Ishikawa (cell line): ENCODE measurements around the gene ARHGEF25.
"Not testable (repeated sequence)": the region's sequence is repeated elsewhere in the genome, so short reads cannot be mapped to it uniquely, and the experiment has no call there.

Experiments used
- CEBPB ChIP-seq: IDR thresholded peaks from 2 replicates; pipeline ENCODE4 v1.6.1; 2012
- EGR1 ChIP-seq: IDR thresholded peaks from 2 replicates; pipeline ENCODE4 v1.6.1; 2012
- EP300 ChIP-seq: IDR thresholded peaks from 2 replicates; pipeline ENCODE4 v1.6.1; 2012; ENCODE audit warnings: borderline replicate concordance
- MAX ChIP-seq: IDR thresholded peaks from 2 replicates; pipeline ENCODE4 v1.6.1; 2012
- REST ChIP-seq: IDR thresholded peaks from 2 replicates; pipeline ENCODE4 v1.6.1; 2012; ENCODE audit warnings: low read depth, mild to moderate bottlenecking

GRCh38 chr12:57645990-57646658 lies 34.9 kb downstream of the ARHGEF25 start:
- not testable (repeated sequence) for TF ChIP-seq EP300, MAX, EGR1, REST, CEBPB
